ENCODE data around the gene HIC1. TPM values are rescaled to one million over a fixed set of nuclear protein-coding genes. Genes with fewer than 3 reads are reported as not detected.
A peak's percentile ranks its signal among the peaks of the same experiment; 100 is the strongest.

The HIC1 gene
- total RNA-seq, 1 donor from 2014 or later = 0.72 TPM

GRCh38 chr17:2025220-2025621 is 29.7 kb upstream of the HIC1 start, which contains the start of gene RTN4RL1:
Gene RTN4RL1, minus strand, starts transcription at chr17:2025334. Its CDS starts 469 bp downstream, at chr17:2024865.
- H3K4me1 Mint-ChIP-seq (ENCODE audit: unreplicated experiment) = peaks cover 11% of the 10 kb centered on the region
- H3K27ac Mint-ChIP-seq (ENCODE audit: unreplicated experiment) = peak within 1 kb of the TSS; percentile 72
- peaks cover 4% of the 10 kb centered on the region for H3K36me3 Mint-ChIP-seq (ENCODE audit: low read depth, unreplicated experiment)
- no peak for TF ChIP-seq CTCF (IDR thresholded peaks at IDR 0.05; ENCODE audit: unreplicated experiment)
- DNase-seq (ENCODE audit: low spot score) = no peak
- no peaks in the 10 kb centered on the region for H3K9me3 Mint-ChIP-seq (ENCODE audit: unreplicated experiment)
- peak within 1 kb of the TSS; percentile 56 for H3K4me3 Mint-ChIP-seq (ENCODE audit: unreplicated experiment)
- H3K27me3 Mint-ChIP-seq (ENCODE audit: unreplicated experiment) = peaks cover 25% of the 10 kb centered on the region

- peak overlapping the region; percentile 56 for H3K4me3 Mint-ChIP-seq (ENCODE audit: unreplicated experiment)
- H3K27me3 Mint-ChIP-seq (ENCODE audit: unreplicated experiment) = peaks cover 22% of the 10 kb centered on the region
- DNase-seq (ENCODE audit: low spot score) = peak; percentile 77
- peak overlapping the region; percentile 72 for H3K27ac Mint-ChIP-seq (ENCODE audit: unreplicated experiment)
- peaks cover 13% of the 10 kb centered on the region for H3K4me1 Mint-ChIP-seq (ENCODE audit: unreplicated experiment)
- peaks cover 4% of the 10 kb centered on the region for H3K36me3 Mint-ChIP-seq (ENCODE audit: low read depth, unreplicated experiment)
- no peaks in the 10 kb centered on the region for H3K9me3 Mint-ChIP-seq (ENCODE audit: unreplicated experiment)
- peak; percentile 49 for TF ChIP-seq CTCF (IDR thresholded peaks at IDR 0.05; ENCODE audit: unreplicated experiment)
Observed at GRCh38 chr17:2025622-2026309, 29.1 kb upstream of the HIC1 start.

- Mint-ChIP-seq H3K27me3 (ENCODE audit: unreplicated experiment) (peaks cover 18% of the 10 kb centered on the region), H3K4me3 (ENCODE audit: unreplicated experiment) (no peak overlapping the region), H3K36me3 (ENCODE audit: low read depth, unreplicated experiment) (peaks cover 4% of the 10 kb centered on the region)
Observed at GRCh38 chr17:2027528-2028233, 27.2 kb upstream of the HIC1 start.

GRCh38 chr17:2028234-2028614 is 26.7 kb upstream of the HIC1 start:
- TF ChIP-seq CTCF (IDR thresholded peaks at IDR 0.05; ENCODE audit: unreplicated experiment) = no peak
- Mint-ChIP-seq H3K9me3 (ENCODE audit: unreplicated experiment) (no peaks in the 10 kb centered on the region), H3K27ac (ENCODE audit: unreplicated experiment) (no peak overlapping the region), H3K27me3 (ENCODE audit: unreplicated experiment) (peaks cover 15% of the 10 kb centered on the region), H3K4me3 (ENCODE audit: unreplicated experiment) (no peak overlapping the region), H3K36me3 (ENCODE audit: low read depth, unreplicated experiment) (peaks cover 4% of the 10 kb centered on the region), H3K4me1 (ENCODE audit: unreplicated experiment) (peaks cover 10% of the 10 kb centered on the region)
- DNase-seq (ENCODE audit: low spot score) = no peak

More at GRCh38 chr17:2027528-2028233, 27.2 kb upstream of the HIC1 start:
- DNase-seq (ENCODE audit: low spot score) = no peak
- Mint-ChIP-seq H3K4me1 (ENCODE audit: unreplicated experiment) (peaks cover 10% of the 10 kb centered on the region), H3K27ac (ENCODE audit: unreplicated experiment) (no peak overlapping the region), H3K9me3 (ENCODE audit: unreplicated experiment) (no peaks in the 10 kb centered on the region)
- TF ChIP-seq CTCF (IDR thresholded peaks at IDR 0.05; ENCODE audit: unreplicated experiment) = no peak

- Mint-ChIP-seq H3K27me3 (ENCODE audit: unreplicated experiment) (peaks cover 12% of the 10 kb centered on the region), H3K4me1 (ENCODE audit: unreplicated experiment) (peaks cover 10% of the 10 kb centered on the region), H3K36me3 (ENCODE audit: low read depth, unreplicated experiment) (peaks cover 4% of the 10 kb centered on the region), H3K9me3 (ENCODE audit: unreplicated experiment) (no peaks in the 10 kb centered on the region), H3K27ac (ENCODE audit: unreplicated experiment) (no peak overlapping the region), H3K4me3 (ENCODE audit: unreplicated experiment) (no peak overlapping the region)
- no peak for DNase-seq (ENCODE audit: low spot score)
- TF ChIP-seq CTCF (IDR thresholded peaks at IDR 0.05; ENCODE audit: unreplicated experiment) = no peak
Observed at GRCh38 chr17:2028737-2029136, 26.2 kb upstream of the HIC1 start.
